Activated CD8-positive, alpha-beta memory T cell treated with anti-CD3 and anti-CD28 coated beads, Interleukin-2, amount 10 ng/mL, durations not matched to agents 7 days and 5 days (primary cell): ENCODE measurements around the gene ARHGEF26. TPM values are rescaled to one million over a fixed set of nuclear protein-coding genes. Genes with fewer than 3 reads are reported as not detected.
"Not testable (repeated sequence)": the region's sequence is repeated elsewhere in the genome, so short reads cannot be mapped to it uniquely, and the experiment has no call there.

Experiments used
- ATAC-seq: fragments of 150-1000 bp; cut with Tn5 transposase; one replicate; pipeline ENCODE4 v1.10.0; 2021; ENCODE audit warnings: moderate library complexity
- CTCF ChIA-PET: fragments of 350-600 bp; sonication (Branson Sonifier 250); formaldehyde crosslinking; loops from one replicate; lab custom pipeline; 2021; ENCODE audit warnings: antibody characterized with exemption; lab: Charles Lee
- DNase-seq: peaks from one replicate; pipeline ENCODE4 v3.0.0-alpha.2; 2020
- H3K27ac Mint-ChIP-seq: one replicate; pipeline ENCODE4 v1.8.0; 2021; ENCODE audit warnings: mild to moderate bottlenecking, mixed read lengths
- H3K27me3 Mint-ChIP-seq: one replicate; pipeline ENCODE4 v1.8.0; 2021; ENCODE audit warnings: mixed read lengths
- H3K36me3 Mint-ChIP-seq: one replicate; pipeline ENCODE4 v1.8.0; 2021; ENCODE audit warnings: mild to moderate bottlenecking, mixed read lengths
- H3K4me1 Mint-ChIP-seq: one replicate; pipeline ENCODE4 v1.8.0; 2021; ENCODE audit warnings: mixed read lengths
- H3K4me3 Mint-ChIP-seq: one replicate; pipeline ENCODE4 v1.8.0; 2021; ENCODE audit warnings: mild to moderate bottlenecking, moderate library complexity, mixed read lengths
- H3K9me3 Mint-ChIP-seq: one replicate; pipeline ENCODE4 v1.8.0; 2022; ENCODE audit warnings: low read depth, mixed read lengths
- total RNA-seq, 2 experiments: library from RNA; stranded (reverse); gene quantifications; one replicate each; pipeline ENCODE4 v1.2.3, GENCODE V29; 2021

Gene ARHGEF26
- under 1 TPM; 0.09 to 0.23 TPM for total RNA-seq

GRCh38 chr3:154120961-154121700 is at the start of gene ARHGEF26:
Gene ARHGEF26 (plus strand): TSS chr3:154121390. CDS start chr3:154121993, 603 bp downstream.
- CTCF ChIA-PET, result interaction anchor here (0.9 kb wide), 1 partner anchor 133 kb away, joined by 3 read pairs; no protein-coding TSS in a partner anchor
- H3K27me3 Mint-ChIP-seq, result peaks cover 77% of the 10 kb centered on the region

GRCh38 chr3:154074966-154075365 is 46.2 kb upstream of the ARHGEF26 start:
- Mint-ChIP-seq H3K4me1 (no peaks in the 10 kb centered on the region), H3K27ac (no peak overlapping the region), H3K36me3 (no peaks in the 10 kb centered on the region), H3K27me3 (peaks cover 3% of the 10 kb centered on the region), H3K9me3 (no peaks in the 10 kb centered on the region), H3K4me3 (no peak overlapping the region)
- CTCF ChIA-PET, result no interaction called here
- ATAC-seq, result no peak
- DNase-seq, result no peak

More at GRCh38 chr3:154120961-154121700, at the start of gene ARHGEF26:
- peak within 1 kb of the TSS; percentile 70 for H3K4me3 Mint-ChIP-seq
- DNase-seq, result peak; percentile 87
- no peaks in the 10 kb centered on the region for H3K9me3 Mint-ChIP-seq
- no peak within 1 kb of the TSS for H3K27ac Mint-ChIP-seq
- peak; percentile 95 for ATAC-seq
- H3K4me1 Mint-ChIP-seq, result peaks cover 18% of the 10 kb centered on the region
- no peaks in the 10 kb centered on the region for H3K36me3 Mint-ChIP-seq

- Mint-ChIP-seq H3K36me3 (no peaks in the 10 kb centered on the region), H3K4me3 (no peak overlapping the region), H3K4me1 (no peaks in the 10 kb centered on the region), H3K9me3 (no peaks in the 10 kb centered on the region), H3K27me3 (no peaks in the 10 kb centered on the region), H3K27ac (no peak overlapping the region)
- CTCF ChIA-PET, result no interaction called here
- no peak for DNase-seq
- no peak for ATAC-seq
Observed at GRCh38 chr3:154078672-154079071, 42.5 kb upstream of the ARHGEF26 start.

- H3K4me1 Mint-ChIP-seq, result no peaks in the 10 kb centered on the region
- DNase-seq (no peak), ATAC-seq (no peak)
- H3K9me3 Mint-ChIP-seq, result no peaks in the 10 kb centered on the region
- H3K27me3 Mint-ChIP-seq, result no peaks in the 10 kb centered on the region
- CTCF ChIA-PET, result no interaction called here
- H3K36me3 Mint-ChIP-seq, result no peaks in the 10 kb centered on the region
- no peak overlapping the region for H3K4me3 Mint-ChIP-seq
- H3K27ac Mint-ChIP-seq, result no peak overlapping the region
Observed at GRCh38 chr3:154081305-154081704, 39.9 kb upstream of the ARHGEF26 start.

- H3K9me3 Mint-ChIP-seq, result no peaks in the 10 kb centered on the region
- no peak for ATAC-seq
- CTCF ChIA-PET, result no interaction called here
- no peak overlapping the region for H3K27ac Mint-ChIP-seq
- no peaks in the 10 kb centered on the region for H3K36me3 Mint-ChIP-seq
- H3K4me1 Mint-ChIP-seq, result no peaks in the 10 kb centered on the region
- DNase-seq, result no peak
- no peaks in the 10 kb centered on the region for H3K27me3 Mint-ChIP-seq
- no peak overlapping the region for H3K4me3 Mint-ChIP-seq
Observed at GRCh38 chr3:154085071-154085470, 36.1 kb upstream of the ARHGEF26 start.

GRCh38 chr3:154085799-154086198 is 35.4 kb upstream of the ARHGEF26 start:
- ATAC-seq, result no peak
- DNase-seq, result no peak
- CTCF ChIA-PET, result no interaction called here
- Mint-ChIP-seq H3K4me3 (no peak overlapping the region), H3K36me3 (no peaks in the 10 kb centered on the region), H3K4me1 (no peaks in the 10 kb centered on the region), H3K9me3 (no peaks in the 10 kb centered on the region), H3K27ac (no peak overlapping the region), H3K27me3 (no peaks in the 10 kb centered on the region)

- Mint-ChIP-seq H3K27ac (no peak overlapping the region), H3K4me1 (no peaks in the 10 kb centered on the region), H3K4me3 (no peak overlapping the region), H3K27me3 (no peaks in the 10 kb centered on the region), H3K36me3 (no peaks in the 10 kb centered on the region), H3K9me3 (no peaks in the 10 kb centered on the region)
- DNase-seq, result no peak
- CTCF ChIA-PET, result no interaction called here
- ATAC-seq, result no peak
Observed at GRCh38 chr3:154086286-154086685, 34.9 kb upstream of the ARHGEF26 start.

- H3K9me3 Mint-ChIP-seq, CTCF ChIA-PET, H3K27ac Mint-ChIP-seq, H3K36me3 Mint-ChIP-seq, DNase-seq, H3K27me3 Mint-ChIP-seq, H3K4me1 Mint-ChIP-seq, ATAC-seq, H3K4me3 Mint-ChIP-seq: not testable (repeated sequence)
Observed at GRCh38 chr3:154087756-154088480, 33.3 kb upstream of the ARHGEF26 start.

- Mint-ChIP-seq H3K9me3 (no peaks in the 10 kb centered on the region), H3K4me3 (no peak overlapping the region), H3K4me1 (no peaks in the 10 kb centered on the region), H3K27ac (no peak overlapping the region), H3K27me3 (peaks cover 3% of the 10 kb centered on the region), H3K36me3 (no peaks in the 10 kb centered on the region)
- DNase-seq, result no peak
- CTCF ChIA-PET, result no interaction called here
- no peak for ATAC-seq
Observed at GRCh38 chr3:154089421-154090420, 31.5 kb upstream of the ARHGEF26 start.

- Mint-ChIP-seq H3K27ac (no peak overlapping the region), H3K9me3 (no peaks in the 10 kb centered on the region), H3K4me1 (no peaks in the 10 kb centered on the region), H3K27me3 (peaks cover 6% of the 10 kb centered on the region), H3K36me3 (no peaks in the 10 kb centered on the region), H3K4me3 (no peak overlapping the region)
- DNase-seq (no peak), ATAC-seq (no peak)
- CTCF ChIA-PET, result no interaction called here
Observed at GRCh38 chr3:154094051-154094450, 27.1 kb upstream of the ARHGEF26 start.

GRCh38 chr3:154095832-154096421 is 25.3 kb upstream of the ARHGEF26 start:
- Mint-ChIP-seq H3K36me3 (no peaks in the 10 kb centered on the region), H3K4me3 (no peak overlapping the region), H3K27ac (no peak overlapping the region), H3K9me3 (no peaks in the 10 kb centered on the region), H3K4me1 (no peaks in the 10 kb centered on the region), H3K27me3 (peaks cover 6% of the 10 kb centered on the region)
- CTCF ChIA-PET, result no interaction called here
- ATAC-seq (no peak), DNase-seq (no peak)

GRCh38 chr3:154098376-154098775 is 22.8 kb upstream of the ARHGEF26 start:
- H3K27me3 Mint-ChIP-seq, result peaks cover 7% of the 10 kb centered on the region
- no peak for ATAC-seq

GRCh38 chr3:154100556-154100955 is 20.6 kb upstream of the ARHGEF26 start:
- no peak for ATAC-seq
- H3K27me3 Mint-ChIP-seq, result peaks cover 6% of the 10 kb centered on the region
- H3K4me3 Mint-ChIP-seq, result no peak overlapping the region
- H3K4me1 Mint-ChIP-seq, result no peaks in the 10 kb centered on the region
- no peak overlapping the region for H3K27ac Mint-ChIP-seq
- CTCF ChIA-PET, result no interaction called here
- no peaks in the 10 kb centered on the region for H3K36me3 Mint-ChIP-seq
- no peak for DNase-seq
- no peaks in the 10 kb centered on the region for H3K9me3 Mint-ChIP-seq

More at GRCh38 chr3:154098376-154098775, 22.8 kb upstream of the ARHGEF26 start:
- Mint-ChIP-seq H3K4me1 (no peaks in the 10 kb centered on the region), H3K36me3 (no peaks in the 10 kb centered on the region), H3K9me3 (no peaks in the 10 kb centered on the region), H3K27ac (no peak overlapping the region), H3K4me3 (no peak overlapping the region)
- no peak for DNase-seq
- CTCF ChIA-PET, result no interaction called here
